BLaER1 (cell line): ENCODE measurements around the gene MSI2.

Source experiments
- H3K27ac ChIP-seq: shearing (Covaris generic); formaldehyde crosslinking; 2 replicates; pipeline ENCODE4 v1.8.1; 2022
- H3K27me3 ChIP-seq: shearing (Covaris generic); formaldehyde crosslinking; 2 replicates; pipeline ENCODE4 v1.8.1; 2022
- H3K36me3 ChIP-seq: shearing (Covaris generic); formaldehyde crosslinking; 2 replicates; pipeline ENCODE4 v1.8.1; 2022
- H3K4me1 ChIP-seq: shearing (Covaris generic); formaldehyde crosslinking; 2 replicates; pipeline ENCODE4 v1.8.1; 2022
- H3K4me2 ChIP-seq: shearing (Covaris generic); formaldehyde crosslinking; 2 replicates; pipeline ENCODE4 v1.8.1; 2022
- H3K4me3 ChIP-seq: shearing (Covaris generic); formaldehyde crosslinking; 2 replicates; pipeline ENCODE4 v1.8.1; 2022
- H3K9ac ChIP-seq: shearing (Covaris generic); formaldehyde crosslinking; 2 replicates; pipeline ENCODE4 v1.8.1; 2022
- H3K9me3 ChIP-seq: shearing (Covaris generic); formaldehyde crosslinking; 2 replicates; pipeline ENCODE4 v1.8.1; 2022
- H4K20me1 ChIP-seq: shearing (Covaris generic); formaldehyde crosslinking; 2 replicates; pipeline ENCODE4 v1.8.1; 2022
- Cebpa-rat ChIP-seq: shearing (Covaris generic); IDR thresholded peaks from 2 replicates; pipeline ENCODE4 v1.8.1; 2022

MSI2 gene

GRCh38 chr17:57484826-57485565, 228.7 kb downstream of the MSI2 start:
- no peaks in the 10 kb centered on the region for H3K27me3 ChIP-seq
- no peak overlapping the region for H3K4me3 ChIP-seq
- H3K9ac ChIP-seq = peak overlapping the region; percentile 63
- peak overlapping the region; percentile 85 for H3K4me2 ChIP-seq
- H4K20me1 ChIP-seq = peaks cover 94% of the 10 kb centered on the region
- peak overlapping the region; percentile 81 for H3K27ac ChIP-seq
- H3K9me3 ChIP-seq = no peaks in the 10 kb centered on the region
- peaks cover 87% of the 10 kb centered on the region for H3K36me3 ChIP-seq
- H3K4me1 ChIP-seq = peaks cover 100% of the 10 kb centered on the region
- no peak for TF ChIP-seq Cebpa-rat

GRCh38 chr17:57485566-57485865, 229.2 kb downstream of the MSI2 start:
- Histone ChIP-seq H3K27me3 (no peaks in the 10 kb centered on the region), H3K27ac (peak overlapping the region; percentile 81), H3K4me2 (peak overlapping the region; percentile 85), H3K4me1 (peaks cover 100% of the 10 kb centered on the region), H3K9ac (peak overlapping the region; percentile 63), H4K20me1 (peaks cover 94% of the 10 kb centered on the region), H3K9me3 (no peaks in the 10 kb centered on the region), H3K4me3 (no peak overlapping the region), H3K36me3 (peaks cover 90% of the 10 kb centered on the region)
- TF ChIP-seq Cebpa-rat = no peak

- Histone ChIP-seq H3K4me3 (no peak overlapping the region), H3K27me3 (no peaks in the 10 kb centered on the region), H3K9me3 (no peaks in the 10 kb centered on the region), H4K20me1 (peaks cover 95% of the 10 kb centered on the region), H3K36me3 (peaks cover 91% of the 10 kb centered on the region), H3K27ac (peak overlapping the region; percentile 81), H3K9ac (peak overlapping the region; percentile 63; the same call in 1 of the 2 replicates), H3K4me2 (peak overlapping the region; percentile 85), H3K4me1 (peaks cover 100% of the 10 kb centered on the region)
- TF ChIP-seq Cebpa-rat = no peak
These were observed 229.9 kb downstream of the MSI2 start for GRCh38 chr17:57485916-57486881.

GRCh38 chr17:57486882-57487301, 230.6 kb downstream of the MSI2 start:
- no peaks in the 10 kb centered on the region for H3K9me3 ChIP-seq
- H3K9ac ChIP-seq = no peak overlapping the region
- no peaks in the 10 kb centered on the region for H3K27me3 ChIP-seq
- peak overlapping the region; percentile 85 for H3K4me2 ChIP-seq
- no peak for TF ChIP-seq Cebpa-rat
- peak overlapping the region; percentile 81 for H3K27ac ChIP-seq
- peaks cover 95% of the 10 kb centered on the region for H4K20me1 ChIP-seq
- H3K4me1 ChIP-seq = peaks cover 100% of the 10 kb centered on the region
- H3K36me3 ChIP-seq = peaks cover 92% of the 10 kb centered on the region
- no peak overlapping the region for H3K4me3 ChIP-seq

GRCh38 chr17:57487573-57487972, 231.2 kb downstream of the MSI2 start:
- peaks cover 100% of the 10 kb centered on the region for H3K4me1 ChIP-seq

GRCh38 chr17:57488856-57489255, 232.5 kb downstream of the MSI2 start:
- Histone ChIP-seq H3K4me2 (peak overlapping the region; percentile 21; the same call in 1 of the 2 replicates), H3K36me3 (peaks cover 92% of the 10 kb centered on the region), H3K27ac (peak overlapping the region; percentile 59), H3K9ac (no peak overlapping the region), H3K4me3 (no peak overlapping the region), H4K20me1 (peaks cover 97% of the 10 kb centered on the region), H3K27me3 (no peaks in the 10 kb centered on the region), H3K9me3 (no peaks in the 10 kb centered on the region), H3K4me1 (peaks cover 100% of the 10 kb centered on the region)
- TF ChIP-seq Cebpa-rat = no peak

More at GRCh38 chr17:57487573-57487972, 231.2 kb downstream of the MSI2 start:
- H3K4me2 ChIP-seq = peak overlapping the region; percentile 85
- H3K9ac ChIP-seq = no peak overlapping the region
- H3K27ac ChIP-seq = peak overlapping the region; percentile 39; the same call in 1 of the 2 replicates
- H4K20me1 ChIP-seq = peaks cover 96% of the 10 kb centered on the region
- H3K36me3 ChIP-seq = peaks cover 92% of the 10 kb centered on the region
- no peak for TF ChIP-seq Cebpa-rat
- H3K9me3 ChIP-seq = no peaks in the 10 kb centered on the region
- no peaks in the 10 kb centered on the region for H3K27me3 ChIP-seq
- no peak overlapping the region for H3K4me3 ChIP-seq

- no peak for TF ChIP-seq Cebpa-rat
- peaks cover 100% of the 10 kb centered on the region for H3K4me1 ChIP-seq
- no peaks in the 10 kb centered on the region for H3K9me3 ChIP-seq
- H3K4me2 ChIP-seq = peak overlapping the region; percentile 21; the same call in 1 of the 2 replicates
- H3K9ac ChIP-seq = no peak overlapping the region
- no peaks in the 10 kb centered on the region for H3K27me3 ChIP-seq
- H3K4me3 ChIP-seq = no peak overlapping the region
- H3K36me3 ChIP-seq = peaks cover 93% of the 10 kb centered on the region
- peak overlapping the region; percentile 59 for H3K27ac ChIP-seq
- peaks cover 98% of the 10 kb centered on the region for H4K20me1 ChIP-seq
These were observed 233.0 kb downstream of the MSI2 start for GRCh38 chr17:57489321-57489720.

- peaks cover 94% of the 10 kb centered on the region for H3K36me3 ChIP-seq
- TF ChIP-seq Cebpa-rat = no peak
- no peak overlapping the region for H3K4me3 ChIP-seq
- H4K20me1 ChIP-seq = peaks cover 100% of the 10 kb centered on the region
- H3K27me3 ChIP-seq = no peaks in the 10 kb centered on the region
- H3K4me2 ChIP-seq = 0 out of 2 replicates have a peak overlapping the region, but pooled peaks have one; percentile 21
- H3K9ac ChIP-seq = no peak overlapping the region
- peaks cover 100% of the 10 kb centered on the region for H3K4me1 ChIP-seq
- peak overlapping the region; percentile 59 for H3K27ac ChIP-seq
- no peaks in the 10 kb centered on the region for H3K9me3 ChIP-seq
These were observed 234.0 kb downstream of the MSI2 start for GRCh38 chr17:57490111-57490845.

GRCh38 chr17:57490890-57491289, 234.6 kb downstream of the MSI2 start:
- peak overlapping the region; percentile 39 for H3K27ac ChIP-seq
- H3K9me3 ChIP-seq = no peaks in the 10 kb centered on the region
- no peak overlapping the region for H3K4me3 ChIP-seq
- H3K36me3 ChIP-seq = peaks cover 92% of the 10 kb centered on the region
- TF ChIP-seq Cebpa-rat = no peak
- H3K4me1 ChIP-seq = peaks cover 100% of the 10 kb centered on the region
- peaks cover 100% of the 10 kb centered on the region for H4K20me1 ChIP-seq
- H3K27me3 ChIP-seq = no peaks in the 10 kb centered on the region
- 0 out of 2 replicates have a peak overlapping the region, but pooled peaks have one; percentile 3 for H3K4me2 ChIP-seq
- H3K9ac ChIP-seq = no peak overlapping the region
